B cell (primary cell): ENCODE data around the gene KEL. TPM values are rescaled to one million over a fixed set of nuclear protein-coding genes. Genes with fewer than 3 reads are reported as not detected.

ENCODE experiments used
- ATAC-seq: fragments of 200-7000 bp; cut with Tn5 transposase; one replicate; pipeline ENCODE4 v1.10.0; 2021; ENCODE audit warnings: low read depth, mild to moderate bottlenecking, moderate number of reproducible peaks, moderate library complexity
- CTCF ChIA-PET: fragments of 350-600 bp; sonication (Branson Sonifier 250); formaldehyde crosslinking; loops from one replicate; lab custom pipeline; 2021; ENCODE audit warnings: antibody characterized with exemption, inconsistent platforms; lab: Charles Lee
- POLR2A ChIA-PET: fragments of 350-600 bp; sonication (Branson Sonifier 250); formaldehyde crosslinking; loops from one replicate; lab custom pipeline; 2021; ENCODE audit warnings: antibody characterized with exemption; lab: Charles Lee
- DNase-seq: peaks from one replicate; pipeline ENCODE4 v3.0.0; 2013
- H2AFZ ChIP-seq: 2 replicates; pipeline ENCODE4 v1.6.1; 2012; ENCODE audit warnings: mild to moderate bottlenecking, low read depth, low read length; ENCODE audit not compliant: insufficient read depth, poor library complexity, severe bottlenecking
- H3K27ac ChIP-seq, 2 donors: 1 replicate in 1 of 2; 2 replicates in 1 of 2; pipeline ENCODE4 v1.5.1; 2012 to 2013; ENCODE audit warnings: low read length in 2 of 2, mild to moderate bottlenecking in 2 of 2, moderate library complexity in 1 of 2
- H3K27me3 ChIP-seq, 4 experiments: fragments of 200-600 bp in 1 of 4; sonication (generic) in 1 of 4; replicated peaks in 1 of 4; 1 replicate in 2 of 4; 2 replicates in 2 of 4; pipeline versions ENCODE4 v1.6.1 to v1.7.0; 2013 to 2016; ENCODE audit warnings: low read length in 3 of 4, mild to moderate bottlenecking in 2 of 4, mixed read lengths in 1 of 4, moderate library complexity in 1 of 4; ENCODE audit not compliant: insufficient read depth in 4 of 4, control insufficient read depth in 3 of 4; ENCODE audit errors: control extremely low read depth in 1 of 4
- H3K36me3 ChIP-seq, 2 experiments: replicated peaks in 1 of 2; 1 replicate in 1 of 2; 2 replicates in 1 of 2; pipeline versions ENCODE4 v1.6.1 to v1.7.1; 2013; ENCODE audit warnings: low read length in 1 of 2; ENCODE audit not compliant: insufficient read depth in 2 of 2, control insufficient read depth in 1 of 2; ENCODE audit errors: control extremely low read depth in 1 of 2, extremely low read depth in 1 of 2
- H3K4me1 ChIP-seq, 2 donors: fragments of 200-600 bp in 1 of 2; sonication (generic) in 1 of 2; 1 replicate in 1 of 2; 2 replicates in 1 of 2; pipeline versions ENCODE4 v1.5.1 to v1.6.1; 2013 to 2017; ENCODE audit warnings: low read length in 2 of 2; ENCODE audit not compliant: control insufficient read depth in 2 of 2, insufficient read depth in 2 of 2
- H3K4me2 ChIP-seq: replicated peaks from 2 replicates; pipeline ENCODE3; 2012; ENCODE audit warnings: mild to moderate bottlenecking, low read depth, low read length; ENCODE audit not compliant: poor library complexity, severe bottlenecking
- H3K4me3 ChIP-seq, 5 experiments: fragments of 200-600 bp in 1 of 5; sonication (generic) in 1 of 5; 1 replicate in 3 of 5; 2 replicates in 2 of 5; pipeline versions ENCODE4 v1.5.1 to v1.7.0; 2011 to 2016; ENCODE audit warnings: low read length in 4 of 5, mild to moderate bottlenecking in 4 of 5, low read depth in 2 of 5, control low read depth in 1 of 5, moderate library complexity in 1 of 5; ENCODE audit not compliant: insufficient read depth in 1 of 5; ENCODE audit errors: control extremely low read depth in 1 of 5, extremely low read depth in 1 of 5
- H3K79me2 ChIP-seq: fragments of 200-600 bp; sonication (generic); one replicate; pipeline ENCODE4 v1.6.0; 2016; ENCODE audit warnings: low read length; ENCODE audit not compliant: control insufficient read depth, insufficient read depth
- H3K9ac ChIP-seq: fragments of 200-600 bp; sonication (generic); 2 replicates; pipeline ENCODE4 v1.6.1; 2017; ENCODE audit warnings: mild to moderate bottlenecking, low read length, moderate library complexity
- H3K9me3 ChIP-seq, 3 donors: one replicate each; pipeline versions ENCODE4 v1.6.1 to v1.7.1; 2013; ENCODE audit warnings: low read length in 2 of 3; ENCODE audit not compliant: control insufficient read depth in 2 of 3, insufficient read depth in 1 of 3; ENCODE audit errors: control extremely low read depth in 1 of 3
- H4K20me1 ChIP-seq: 2 replicates; pipeline ENCODE4 v1.6.0; 2012; ENCODE audit warnings: mild to moderate bottlenecking, low read length; ENCODE audit not compliant: insufficient read depth, control insufficient read depth, poor library complexity, severe bottlenecking
- H3K27ac Mint-ChIP-seq: one replicate; pipeline ENCODE4 v1.8.0; 2021; ENCODE audit warnings: mixed read lengths
- H3K27me3 Mint-ChIP-seq: one replicate; pipeline ENCODE4 v1.8.0; 2021; ENCODE audit warnings: mixed read lengths
- H3K4me1 Mint-ChIP-seq: one replicate; pipeline ENCODE4 v1.8.0; 2021; ENCODE audit warnings: mixed read lengths
- H3K4me3 Mint-ChIP-seq: one replicate; pipeline ENCODE4 v1.8.0; 2021; ENCODE audit warnings: mixed read lengths
- H3K9me3 Mint-ChIP-seq: one replicate; pipeline ENCODE4 v1.8.0; 2022; ENCODE audit warnings: mixed read lengths; ENCODE audit not compliant: insufficient read depth
- EZH2 ChIP-seq: IDR thresholded peaks from 2 replicates; pipeline ENCODE4 v1.6.1; 2012; ENCODE audit warnings: borderline replicate concordance, low read depth, mild to moderate bottlenecking, moderate library complexity, low read length; ENCODE audit not compliant: insufficient read depth, poor library complexity, severe bottlenecking
- WGBS: methylation state at CpG from one replicate; pipeline ENCODE4 v1.1.5; 2013; ENCODE audit warnings: missing lambda C conversion rate; ENCODE audit not compliant: insufficient coverage; 5-methylcytosine and 5-hydroxymethylcytosine counted together
- intact Hi-C: fragments of 100-400 bp; cut with micrococcal nuclease; formaldehyde crosslinking; loops from one replicate; pipeline ENCODE4 v1.10.0; 2022
- polyA plus RNA-seq: library from polyadenylated mRNA; depleted of rRNA; stranded (reverse); fragments of >200 nt; gene quantifications from 2 replicates; pipeline ENCODE4 v1.2.3, GENCODE V29; 2012
- total RNA-seq, 2 donors: library from RNA; stranded (reverse); fragments of 120-200 nt in 1 of 2; gene quantifications; 1 replicate in 1 of 2; 2 replicates in 1 of 2; pipeline versions ENCODE4 v1.2.3 to v1.2.4, GENCODE V29; 2013 to 2022
- TF ChIP-seq, protein P1 (sequence below): fragments of 200-600 bp; IDR thresholded peaks from one replicate; pipeline ENCODE4 v1.8.0; 2022; ENCODE audit warnings: antibody characterized with exemption, mild to moderate bottlenecking

KEL gene
- total and polyA plus RNA-seq, 2 donors (not counting 1 experiment from before 2014, with no cell fraction given) = 0.27 to 0.71 TPM

DNA sequence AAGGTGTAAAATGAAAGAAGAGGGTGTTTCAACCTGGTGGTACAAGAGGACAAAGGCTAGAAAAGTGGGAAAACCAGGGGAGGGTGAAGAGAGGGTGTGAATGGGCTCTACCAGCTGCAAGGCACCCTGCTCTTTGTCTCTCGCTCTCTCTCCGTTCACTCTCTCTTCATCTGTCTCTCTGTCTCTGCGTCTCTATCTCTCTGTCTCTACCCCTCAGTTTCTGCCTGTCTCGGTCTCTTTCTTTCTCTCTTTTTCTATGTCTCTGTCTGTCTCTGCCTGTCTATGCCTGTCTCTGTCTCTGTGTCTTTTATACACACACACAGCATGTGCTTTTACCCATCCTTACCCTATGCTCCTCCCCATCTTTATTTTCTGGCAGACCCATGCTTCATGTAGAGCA lies 23.6 kb downstream of the KEL start:
- no peaks in the 10 kb centered on the region for H3K4me1 Mint-ChIP-seq
- no peaks in the 10 kb centered on the region for H3K36me3 ChIP-seq
- H3K9me3 ChIP-seq = no peaks in the 10 kb centered on the region
- no peak for DNase-seq
- TF ChIP-seq, protein P1, sequence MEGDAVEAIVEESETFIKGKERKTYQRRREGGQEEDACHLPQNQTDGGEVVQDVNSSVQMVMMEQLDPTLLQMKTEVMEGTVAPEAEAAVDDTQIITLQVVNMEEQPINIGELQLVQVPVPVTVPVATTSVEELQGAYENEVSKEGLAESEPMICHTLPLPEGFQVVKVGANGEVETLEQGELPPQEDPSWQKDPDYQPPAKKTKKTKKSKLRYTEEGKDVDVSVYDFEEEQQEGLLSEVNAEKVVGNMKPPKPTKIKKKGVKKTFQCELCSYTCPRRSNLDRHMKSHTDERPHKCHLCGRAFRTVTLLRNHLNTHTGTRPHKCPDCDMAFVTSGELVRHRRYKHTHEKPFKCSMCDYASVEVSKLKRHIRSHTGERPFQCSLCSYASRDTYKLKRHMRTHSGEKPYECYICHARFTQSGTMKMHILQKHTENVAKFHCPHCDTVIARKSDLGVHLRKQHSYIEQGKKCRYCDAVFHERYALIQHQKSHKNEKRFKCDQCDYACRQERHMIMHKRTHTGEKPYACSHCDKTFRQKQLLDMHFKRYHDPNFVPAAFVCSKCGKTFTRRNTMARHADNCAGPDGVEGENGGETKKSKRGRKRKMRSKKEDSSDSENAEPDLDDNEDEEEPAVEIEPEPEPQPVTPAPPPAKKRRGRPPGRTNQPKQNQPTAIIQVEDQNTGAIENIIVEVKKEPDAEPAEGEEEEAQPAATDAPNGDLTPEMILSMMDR = no peak
- TF ChIP-seq EZH2 = no peak
- intact Hi-C loops = no loop called here
- no peak overlapping the region for H3K4me3 ChIP-seq
- peaks cover 0 to 3% (median 0%) of the 10 kb centered on the region in 4 experiments for H3K27me3 ChIP-seq
- H3K4me1 ChIP-seq = no peaks in the 10 kb centered on the region
- no peaks in the 10 kb centered on the region for H4K20me1 ChIP-seq
- H3K4me2 ChIP-seq = no peak overlapping the region
- no peak overlapping the region for H2AFZ ChIP-seq
- no peak for ATAC-seq
- WGBS = 96% methylated on average over 4 of the region's 4 CpGs
- H3K79me2 ChIP-seq = no peaks in the 10 kb centered on the region
- peaks cover 28% of the 10 kb centered on the region for H3K27me3 Mint-ChIP-seq
- H3K27ac Mint-ChIP-seq = no peak overlapping the region
- CTCF ChIA-PET = no interaction called here
- no peaks in the 10 kb centered on the region for H3K9me3 Mint-ChIP-seq
- POLR2A ChIA-PET = no interaction called here
- H3K27ac ChIP-seq = no peak overlapping the region
- no peak overlapping the region for H3K4me3 Mint-ChIP-seq
- no peak overlapping the region for H3K9ac ChIP-seq

DNA sequence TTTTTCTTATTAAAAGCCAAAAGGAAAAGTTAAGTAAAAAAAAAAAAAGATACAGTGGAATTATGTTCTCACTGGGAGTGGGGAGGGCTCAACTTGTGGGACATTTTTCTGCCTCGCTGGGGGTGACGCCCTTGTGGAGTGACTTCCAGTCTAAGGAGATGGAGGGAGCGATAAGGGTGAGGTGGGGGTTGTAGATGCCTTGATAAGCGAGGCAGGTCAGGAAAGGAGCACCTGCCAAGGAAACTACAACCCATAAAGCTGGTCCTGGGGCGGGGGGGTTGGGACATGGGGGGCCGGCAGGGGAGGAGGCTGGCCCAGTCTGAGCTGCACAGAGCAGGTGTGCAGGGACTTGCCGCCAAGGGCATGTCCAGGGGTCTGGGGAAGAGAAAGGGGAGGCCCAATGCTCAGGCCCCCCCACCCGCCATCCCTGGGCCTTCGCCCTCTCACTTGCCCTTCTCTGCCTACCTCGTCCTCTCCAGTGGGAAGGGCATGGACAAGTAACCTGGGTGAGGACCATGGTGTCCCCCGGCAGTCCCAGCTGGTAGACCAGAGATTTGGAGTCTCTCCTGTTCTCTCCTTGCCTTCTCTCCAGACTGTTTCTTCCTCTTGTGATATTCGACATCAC lies 26.1 kb downstream of the KEL start:
- no peak for ATAC-seq
- WGBS = 80% methylated on average over 7 of the region's 12 CpGs
- TF ChIP-seq, protein P1 = no peak
- TF ChIP-seq EZH2 = no peak

More for the DNA sequence above, 26.1 kb downstream of the KEL start:
- H3K9ac ChIP-seq = no peak overlapping the region
- Mint-ChIP-seq H3K27ac (no peak overlapping the region), H3K27me3 (peaks cover 17% of the 10 kb centered on the region), H3K9me3 (no peaks in the 10 kb centered on the region), H3K4me3 (no peak overlapping the region), H3K4me1 (no peaks in the 10 kb centered on the region)
- H3K79me2 ChIP-seq = no peaks in the 10 kb centered on the region
- no peak overlapping the region for H2AFZ ChIP-seq
- H3K4me2 ChIP-seq = no peak overlapping the region
- H3K36me3 ChIP-seq = no peaks in the 10 kb centered on the region
- H3K9me3 ChIP-seq = no peaks in the 10 kb centered on the region
- H3K27ac ChIP-seq = no peak overlapping the region
- no peaks in the 10 kb centered on the region for H4K20me1 ChIP-seq
- intact Hi-C loops = no loop called here
- H3K27me3 ChIP-seq = peaks cover 0 to 3% (median 0%) of the 10 kb centered on the region in 4 experiments
- H3K4me1 ChIP-seq = no peaks in the 10 kb centered on the region
- ChIA-PET CTCF (no interaction called here), POLR2A (no interaction called here)
- H3K4me3 ChIP-seq = no peak overlapping the region
- DNase-seq = no peak
